Measurements from ENCODE around the gene MYO3B. TPM values are rescaled to one million over a fixed set of nuclear protein-coding genes. Genes with fewer than 3 reads are reported as not detected.
A peak's percentile ranks its signal among the peaks of the same experiment; 100 is the strongest.

The MYO3B gene
- total RNA-seq, 2 donors from 2014 or later, result 0.09 to 0.74 TPM

DNA sequence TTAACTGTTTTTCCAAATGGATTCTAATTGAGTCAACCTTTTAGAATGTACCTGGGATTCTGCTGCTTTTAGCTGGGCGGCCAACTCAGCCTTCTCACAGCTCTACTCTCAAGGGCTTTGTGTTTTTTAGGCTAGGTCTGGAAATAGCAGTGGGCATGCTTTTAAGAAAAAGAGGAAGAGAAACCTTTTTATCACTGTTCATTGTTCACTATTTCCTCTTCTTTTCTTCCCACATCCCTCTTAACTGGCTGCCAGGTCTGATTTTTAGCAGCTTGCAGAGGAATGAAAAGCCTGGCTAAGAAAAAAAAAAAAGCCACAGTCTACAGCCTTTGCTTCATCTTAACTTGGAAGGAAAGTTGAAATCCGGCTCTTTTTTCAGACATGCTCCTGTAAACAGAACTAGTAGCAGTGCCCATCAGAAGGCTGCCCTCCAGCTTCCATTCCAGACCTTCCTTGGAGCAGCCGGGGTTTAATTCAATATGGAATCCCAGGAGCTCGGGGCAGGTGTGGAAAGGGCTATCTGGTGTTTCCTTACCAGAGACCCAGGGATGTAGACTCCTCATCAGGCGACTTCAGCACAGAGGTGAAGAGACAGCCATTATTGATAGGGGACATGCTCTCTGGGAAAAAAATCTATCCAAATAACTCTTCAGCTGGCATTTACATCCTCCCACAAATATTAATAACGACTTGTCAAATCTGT is 230.7 kb downstream of the MYO3B start:
- Histone ChIP-seq H3K4me3 (no peak overlapping the region), H3K36me3 (no peaks in the 10 kb centered on the region), H3K27me3 (replicated peaks; ENCODE audit: insufficient read depth) (no peaks in the 10 kb centered on the region), H3K27ac (no peak overlapping the region), H3K9me3 (no peaks in the 10 kb centered on the region), H3K4me1 (replicated peaks) (no peaks in the 10 kb centered on the region)
- no peak for DNase-seq (ENCODE audit: low spot score)
- WGBS, result 32% methylated on average over 6 of the region's 6 CpGs
- TF ChIP-seq POLR2A (IDR thresholded peaks at IDR 0.05) (no peak), POLR2AphosphoS5 (IDR thresholded peaks at IDR 0.05) (no peak)
- TF ChIP-seq, protein P1, sequence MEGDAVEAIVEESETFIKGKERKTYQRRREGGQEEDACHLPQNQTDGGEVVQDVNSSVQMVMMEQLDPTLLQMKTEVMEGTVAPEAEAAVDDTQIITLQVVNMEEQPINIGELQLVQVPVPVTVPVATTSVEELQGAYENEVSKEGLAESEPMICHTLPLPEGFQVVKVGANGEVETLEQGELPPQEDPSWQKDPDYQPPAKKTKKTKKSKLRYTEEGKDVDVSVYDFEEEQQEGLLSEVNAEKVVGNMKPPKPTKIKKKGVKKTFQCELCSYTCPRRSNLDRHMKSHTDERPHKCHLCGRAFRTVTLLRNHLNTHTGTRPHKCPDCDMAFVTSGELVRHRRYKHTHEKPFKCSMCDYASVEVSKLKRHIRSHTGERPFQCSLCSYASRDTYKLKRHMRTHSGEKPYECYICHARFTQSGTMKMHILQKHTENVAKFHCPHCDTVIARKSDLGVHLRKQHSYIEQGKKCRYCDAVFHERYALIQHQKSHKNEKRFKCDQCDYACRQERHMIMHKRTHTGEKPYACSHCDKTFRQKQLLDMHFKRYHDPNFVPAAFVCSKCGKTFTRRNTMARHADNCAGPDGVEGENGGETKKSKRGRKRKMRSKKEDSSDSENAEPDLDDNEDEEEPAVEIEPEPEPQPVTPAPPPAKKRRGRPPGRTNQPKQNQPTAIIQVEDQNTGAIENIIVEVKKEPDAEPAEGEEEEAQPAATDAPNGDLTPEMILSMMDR (IDR thresholded peaks at IDR 0.05), result no peak
- intact Hi-C loops (cut with DNase I), result loop anchor here (5.0 kb wide), 1 partner anchor 404 kb away; no protein-coding TSS in a partner anchor

DNA sequence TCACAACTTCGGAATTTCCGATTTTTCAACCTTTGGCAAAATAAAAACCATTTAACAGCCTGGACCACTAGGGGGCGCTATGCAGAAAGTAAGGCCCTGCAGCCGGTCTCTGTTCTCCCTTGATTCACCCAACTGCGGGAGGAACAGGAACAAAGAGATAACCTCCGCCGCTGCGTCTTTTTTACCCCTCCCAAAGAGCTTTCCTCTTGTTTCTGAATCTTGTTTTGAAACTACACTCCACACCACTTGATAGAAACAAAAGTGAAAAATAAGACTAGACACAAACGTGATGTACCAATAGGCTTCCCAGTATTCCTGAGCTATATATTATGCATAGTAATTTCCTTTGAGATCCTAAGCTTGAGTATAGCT is 231.2 kb downstream of the MYO3B start:
- H3K4me3 ChIP-seq, result no peak overlapping the region
- TF ChIP-seq POLR2A (IDR thresholded peaks at IDR 0.05) (no peak), POLR2AphosphoS5 (IDR thresholded peaks at IDR 0.05) (no peak)
- TF ChIP-seq, protein P1 (IDR thresholded peaks at IDR 0.05), result peak; percentile 69 to 93 (median 72)

DNA sequence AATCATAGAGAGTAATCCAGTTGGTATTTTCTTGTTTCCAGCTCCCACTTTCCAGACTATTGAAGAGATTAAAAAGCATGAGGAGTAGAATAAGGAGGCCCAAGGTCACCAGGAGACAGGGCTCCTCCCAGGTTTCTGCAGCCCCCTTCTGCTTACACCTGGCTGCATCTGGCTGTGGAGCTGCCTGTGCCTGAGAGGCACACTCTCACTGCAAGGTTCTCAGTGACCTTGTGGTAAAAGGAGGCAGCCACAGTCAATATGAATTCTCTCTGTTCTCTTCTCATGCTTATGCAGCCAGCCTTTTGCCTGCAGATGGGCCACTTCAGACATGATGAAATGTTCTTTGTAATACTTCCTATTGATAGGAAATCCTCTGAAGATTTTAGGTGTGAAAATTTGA is 233.7 kb downstream of the MYO3B start:
- intact Hi-C loops (cut with DNase I), result no loop called here
- no peaks in the 10 kb centered on the region for H3K9me3 ChIP-seq
- no peak overlapping the region for H3K27ac ChIP-seq
- no peaks in the 10 kb centered on the region for H3K36me3 ChIP-seq
- TF ChIP-seq POLR2AphosphoS5 (IDR thresholded peaks at IDR 0.05) (no peak), POLR2A (IDR thresholded peaks at IDR 0.05) (no peak)
- TF ChIP-seq, protein P1 (IDR thresholded peaks at IDR 0.05), result no peak
- no peaks in the 10 kb centered on the region for H3K4me1 ChIP-seq (replicated peaks)
- H3K4me3 ChIP-seq, result no peak overlapping the region
- DNase-seq (ENCODE audit: low spot score), result no peak
- H3K27me3 ChIP-seq (replicated peaks; ENCODE audit: insufficient read depth), result no peaks in the 10 kb centered on the region

More for the DNA sequence above, 231.2 kb downstream of the MYO3B start:
- DNase-seq (ENCODE audit: low spot score), result peak; percentile 69
- Histone ChIP-seq H3K4me1 (replicated peaks) (no peaks in the 10 kb centered on the region), H3K36me3 (no peaks in the 10 kb centered on the region), H3K27ac (no peak overlapping the region), H3K27me3 (replicated peaks; ENCODE audit: insufficient read depth) (no peaks in the 10 kb centered on the region), H3K9me3 (no peaks in the 10 kb centered on the region)
- WGBS, result 9% methylated on average over 9 of the region's 9 CpGs
- intact Hi-C loops (cut with DNase I), result loop anchor here (5.0 kb wide), 1 partner anchor 403 kb away; no protein-coding TSS in a partner anchor

DNA sequence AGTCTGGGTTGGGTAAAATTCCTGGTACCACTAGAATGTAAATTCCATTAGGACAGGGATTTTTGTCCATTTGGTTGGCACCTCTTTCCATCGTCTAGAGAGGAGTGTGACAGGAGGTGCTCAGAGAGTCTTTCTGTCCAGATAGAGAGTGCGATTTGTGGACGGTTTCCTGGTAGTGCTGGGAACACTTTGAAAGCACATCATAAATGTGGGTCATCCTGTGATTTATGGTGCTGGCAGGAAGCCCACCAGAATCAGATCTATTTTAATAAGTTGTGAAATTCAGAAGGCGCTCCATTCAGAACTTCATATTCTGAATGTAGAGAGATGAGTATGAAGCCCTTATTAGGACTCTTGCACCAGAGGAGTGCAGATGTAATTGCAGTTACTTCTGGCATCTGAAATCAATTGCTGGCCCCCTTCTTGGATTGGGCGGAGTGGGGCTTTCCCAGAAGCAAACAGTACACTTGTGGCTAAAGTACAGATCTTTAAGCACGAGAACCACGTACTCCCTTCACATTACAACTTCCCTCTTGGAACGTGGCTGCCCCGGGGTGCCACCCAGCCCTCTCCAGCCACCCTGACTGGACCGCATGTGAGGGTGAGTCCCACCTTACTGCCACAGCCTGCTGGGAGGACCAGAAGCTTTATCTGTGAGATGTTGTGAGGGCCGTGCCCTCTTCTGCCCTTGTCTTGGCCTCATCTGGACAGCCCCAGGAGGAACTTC is 243.2 kb downstream of the MYO3B start:
- no peaks in the 10 kb centered on the region for H3K4me1 ChIP-seq (replicated peaks)
- 33% methylated on average over 11 of the region's 11 CpGs for WGBS
- TF ChIP-seq POLR2A (IDR thresholded peaks at IDR 0.05) (no peak), POLR2AphosphoS5 (IDR thresholded peaks at IDR 0.05) (no peak)
- TF ChIP-seq, protein P1 (IDR thresholded peaks at IDR 0.05), result no peak
- peak; percentile 7 for DNase-seq (ENCODE audit: low spot score)
- H3K4me3 ChIP-seq, result no peak overlapping the region
- H3K36me3 ChIP-seq, result no peaks in the 10 kb centered on the region
- no peaks in the 10 kb centered on the region for H3K27me3 ChIP-seq (replicated peaks; ENCODE audit: insufficient read depth)
- intact Hi-C loops (cut with DNase I), result no loop called here
- H3K27ac ChIP-seq, result no peak overlapping the region
- H3K9me3 ChIP-seq, result no peaks in the 10 kb centered on the region

All from prostate gland (tissue), 2 donors.